ENCODE data around the gene TNIK.

DNA sequence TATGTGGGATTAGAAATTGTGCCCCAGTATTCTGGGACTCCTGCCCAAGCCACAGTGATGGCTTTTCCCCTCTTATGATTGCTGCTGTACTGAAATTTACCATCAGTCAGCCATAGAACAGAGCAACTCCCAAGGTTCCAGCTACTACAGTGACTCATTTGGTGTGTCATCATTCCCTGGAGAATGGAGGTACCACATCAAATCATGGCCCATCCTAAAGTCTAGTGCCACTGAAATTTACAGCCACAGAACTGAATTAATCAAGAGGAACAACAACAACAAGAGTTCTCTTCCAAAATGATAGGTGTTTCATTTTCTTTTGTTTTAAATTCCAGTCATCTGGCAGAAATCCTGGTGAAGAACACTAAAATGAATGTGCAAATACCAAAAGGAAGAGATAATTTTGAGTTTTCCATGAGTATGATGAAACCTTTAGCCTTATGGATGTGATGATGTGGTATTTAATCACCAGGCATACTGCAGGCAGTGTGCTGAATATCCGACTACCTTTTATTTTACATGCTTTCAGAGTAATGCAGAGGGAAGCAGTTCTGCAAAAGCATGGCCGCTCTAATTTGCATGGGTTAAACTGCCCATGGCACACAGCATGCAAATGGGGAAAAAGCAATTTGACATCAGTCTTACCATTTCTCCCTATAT lies 358.1 kb downstream of the TNIK start:
- TF ChIP-seq CTCF (conservative IDR thresholded peaks at IDR 0.05; ENCODE audit: low read depth in 2 of 2) (no peak), EZH2 (IDR thresholded peaks at IDR 0.05; ENCODE audit: low read depth, unreplicated experiment) (no peak), ZNF114 (CRISPR knock-in tag; IDR thresholded peaks at IDR 0.05) (no peak), POLR2AphosphoS5 (IDR thresholded peaks at IDR 0.05; ENCODE audit: low read depth) (no peak), CREB1 (CRISPR knock-in tag; IDR thresholded peaks at IDR 0.05; ENCODE audit: low read depth) (no peak), EZH2phosphoT487 (IDR thresholded peaks at IDR 0.05; ENCODE audit: unreplicated experiment) (no peak), STAT1 (IDR thresholded peaks at IDR 0.05; ENCODE audit: unreplicated experiment) (no peak), JUNB (IDR thresholded peaks at IDR 0.05; ENCODE audit: unreplicated experiment) (no peak), NANOG (IDR thresholded peaks at IDR 0.05; ENCODE audit: borderline replicate concordance) (no peak), ZNF331 (CRISPR knock-in tag; IDR thresholded peaks at IDR 0.05; ENCODE audit: low read depth) (no peak)
- TF ChIP-seq, protein P1, sequence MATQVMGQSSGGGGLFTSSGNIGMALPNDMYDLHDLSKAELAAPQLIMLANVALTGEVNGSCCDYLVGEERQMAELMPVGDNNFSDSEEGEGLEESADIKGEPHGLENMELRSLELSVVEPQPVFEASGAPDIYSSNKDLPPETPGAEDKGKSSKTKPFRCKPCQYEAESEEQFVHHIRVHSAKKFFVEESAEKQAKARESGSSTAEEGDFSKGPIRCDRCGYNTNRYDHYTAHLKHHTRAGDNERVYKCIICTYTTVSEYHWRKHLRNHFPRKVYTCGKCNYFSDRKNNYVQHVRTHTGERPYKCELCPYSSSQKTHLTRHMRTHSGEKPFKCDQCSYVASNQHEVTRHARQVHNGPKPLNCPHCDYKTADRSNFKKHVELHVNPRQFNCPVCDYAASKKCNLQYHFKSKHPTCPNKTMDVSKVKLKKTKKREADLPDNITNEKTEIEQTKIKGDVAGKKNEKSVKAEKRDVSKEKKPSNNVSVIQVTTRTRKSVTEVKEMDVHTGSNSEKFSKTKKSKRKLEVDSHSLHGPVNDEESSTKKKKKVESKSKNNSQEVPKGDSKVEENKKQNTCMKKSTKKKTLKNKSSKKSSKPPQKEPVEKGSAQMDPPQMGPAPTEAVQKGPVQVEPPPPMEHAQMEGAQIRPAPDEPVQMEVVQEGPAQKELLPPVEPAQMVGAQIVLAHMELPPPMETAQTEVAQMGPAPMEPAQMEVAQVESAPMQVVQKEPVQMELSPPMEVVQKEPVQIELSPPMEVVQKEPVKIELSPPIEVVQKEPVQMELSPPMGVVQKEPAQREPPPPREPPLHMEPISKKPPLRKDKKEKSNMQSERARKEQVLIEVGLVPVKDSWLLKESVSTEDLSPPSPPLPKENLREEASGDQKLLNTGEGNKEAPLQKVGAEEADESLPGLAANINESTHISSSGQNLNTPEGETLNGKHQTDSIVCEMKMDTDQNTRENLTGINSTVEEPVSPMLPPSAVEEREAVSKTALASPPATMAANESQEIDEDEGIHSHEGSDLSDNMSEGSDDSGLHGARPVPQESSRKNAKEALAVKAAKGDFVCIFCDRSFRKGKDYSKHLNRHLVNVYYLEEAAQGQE (IDR thresholded peaks at IDR 0.05; ENCODE audit: unreplicated experiment): no peak
- TF ChIP-seq, protein P2, sequence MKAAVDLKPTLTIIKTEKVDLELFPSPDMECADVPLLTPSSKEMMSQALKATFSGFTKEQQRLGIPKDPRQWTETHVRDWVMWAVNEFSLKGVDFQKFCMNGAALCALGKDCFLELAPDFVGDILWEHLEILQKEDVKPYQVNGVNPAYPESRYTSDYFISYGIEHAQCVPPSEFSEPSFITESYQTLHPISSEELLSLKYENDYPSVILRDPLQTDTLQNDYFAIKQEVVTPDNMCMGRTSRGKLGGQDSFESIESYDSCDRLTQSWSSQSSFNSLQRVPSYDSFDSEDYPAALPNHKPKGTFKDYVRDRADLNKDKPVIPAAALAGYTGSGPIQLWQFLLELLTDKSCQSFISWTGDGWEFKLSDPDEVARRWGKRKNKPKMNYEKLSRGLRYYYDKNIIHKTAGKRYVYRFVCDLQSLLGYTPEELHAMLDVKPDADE (IDR thresholded peaks at IDR 0.05): no peak
